Lower lobe of right lung (tissue), 2 donors: ENCODE measurements around the gene WNK2. TPM values are rescaled to one million over a fixed set of nuclear protein-coding genes. Genes with fewer than 3 reads are reported as not detected.

ENCODE experiments used
- ATAC-seq, 2 donors: fragments of 200-7000 bp; cut with Tn5 transposase; one replicate each; pipeline ENCODE4 v1.9.1; 2020 to 2022; ENCODE audit warnings: mild to moderate bottlenecking in 2 of 2, moderate library complexity in 2 of 2
- DNase-seq: peaks from one replicate; pipeline ENCODE4 v3.0.0-alpha.2; 2020
- H3K27ac ChIP-seq: fragments of 200-600 bp; one replicate; pipeline ENCODE4 v1.8.0; 2022
- H3K27me3 ChIP-seq: fragments of 200-600 bp; one replicate; pipeline ENCODE4 v1.8.0; 2022; ENCODE audit warnings: low read depth
- H3K36me3 ChIP-seq: fragments of 200-600 bp; one replicate; pipeline ENCODE4 v1.8.0; 2022; ENCODE audit warnings: mild to moderate bottlenecking
- H3K4me1 ChIP-seq: fragments of 200-600 bp; one replicate; pipeline ENCODE4 v1.8.0; 2022
- H3K4me3 ChIP-seq: fragments of 200-600 bp; one replicate; pipeline ENCODE4 v1.8.0; 2022; ENCODE audit warnings: mild to moderate bottlenecking
- H3K9me3 ChIP-seq: fragments of 200-600 bp; one replicate; pipeline ENCODE4 v1.8.0; 2022
- intact Hi-C: fragments of 100-400 bp; cut with DNase I; formaldehyde crosslinking; loops from one replicate; pipeline ENCODE4 v1.11.0; 2022
- total RNA-seq: library from RNA; stranded (reverse); fragmentation: NEBNext Ultra II Directional; extraction: Animal tissue kit (Norgen Biotek cat#: 25700); gene quantifications from one replicate; pipeline ENCODE4 v1.2.1, GENCODE V29; 2021
- TF ChIP-seq, protein P1 (sequence below): fragments of 200-600 bp; IDR thresholded peaks from one replicate; pipeline ENCODE4 v1.8.0; 2022; ENCODE audit warnings: antibody characterized with exemption, mild to moderate bottlenecking
- donor health status: DM: no; HTN: yes; CAD: no; lungs with severe emphysema.

WNK2 gene
- total RNA-seq, 1 donor from 2014 or later, result 7.7 TPM

- no peak for ATAC-seq
- Histone ChIP-seq H3K4me3 (no peak overlapping the region), H3K9me3 (no peaks in the 10 kb centered on the region), H3K36me3 (no peaks in the 10 kb centered on the region), H3K27ac (no peak overlapping the region), H3K27me3 (peaks cover 6% of the 10 kb centered on the region), H3K4me1 (peaks cover 18% of the 10 kb centered on the region)
- TF ChIP-seq, protein P1, sequence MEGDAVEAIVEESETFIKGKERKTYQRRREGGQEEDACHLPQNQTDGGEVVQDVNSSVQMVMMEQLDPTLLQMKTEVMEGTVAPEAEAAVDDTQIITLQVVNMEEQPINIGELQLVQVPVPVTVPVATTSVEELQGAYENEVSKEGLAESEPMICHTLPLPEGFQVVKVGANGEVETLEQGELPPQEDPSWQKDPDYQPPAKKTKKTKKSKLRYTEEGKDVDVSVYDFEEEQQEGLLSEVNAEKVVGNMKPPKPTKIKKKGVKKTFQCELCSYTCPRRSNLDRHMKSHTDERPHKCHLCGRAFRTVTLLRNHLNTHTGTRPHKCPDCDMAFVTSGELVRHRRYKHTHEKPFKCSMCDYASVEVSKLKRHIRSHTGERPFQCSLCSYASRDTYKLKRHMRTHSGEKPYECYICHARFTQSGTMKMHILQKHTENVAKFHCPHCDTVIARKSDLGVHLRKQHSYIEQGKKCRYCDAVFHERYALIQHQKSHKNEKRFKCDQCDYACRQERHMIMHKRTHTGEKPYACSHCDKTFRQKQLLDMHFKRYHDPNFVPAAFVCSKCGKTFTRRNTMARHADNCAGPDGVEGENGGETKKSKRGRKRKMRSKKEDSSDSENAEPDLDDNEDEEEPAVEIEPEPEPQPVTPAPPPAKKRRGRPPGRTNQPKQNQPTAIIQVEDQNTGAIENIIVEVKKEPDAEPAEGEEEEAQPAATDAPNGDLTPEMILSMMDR, result no peak
- intact Hi-C loops, result no loop called here
- DNase-seq, result peak; percentile 20
These were observed 22.7 kb downstream of the WNK2 start for GRCh38 chr9:93206576-93207155.

GRCh38 chr9:93207326-93207814, 23.4 kb downstream of the WNK2 start:
- H3K4me1 ChIP-seq, result peaks cover 18% of the 10 kb centered on the region
- ATAC-seq, result peak; percentile 40 to 44
- intact Hi-C loops, result no loop called here
- TF ChIP-seq, protein P1, result no peak
- DNase-seq, result peak; percentile 40
- H3K27me3 ChIP-seq, result peaks cover 6% of the 10 kb centered on the region
- H3K27ac ChIP-seq, result no peak overlapping the region
- no peaks in the 10 kb centered on the region for H3K36me3 ChIP-seq
- no peak overlapping the region for H3K4me3 ChIP-seq
- no peaks in the 10 kb centered on the region for H3K9me3 ChIP-seq

- intact Hi-C loops, result no loop called here
- TF ChIP-seq, protein P1, result no peak
- H3K36me3 ChIP-seq, result no peaks in the 10 kb centered on the region
- H3K27ac ChIP-seq, result no peak overlapping the region
- H3K4me1 ChIP-seq, result peaks cover 18% of the 10 kb centered on the region
- H3K9me3 ChIP-seq, result no peaks in the 10 kb centered on the region
- H3K4me3 ChIP-seq, result no peak overlapping the region
- peaks cover 6% of the 10 kb centered on the region for H3K27me3 ChIP-seq
- DNase-seq (peak; percentile 16), ATAC-seq (no peak)
These were observed 24.2 kb downstream of the WNK2 start for GRCh38 chr9:93207860-93208734.

GRCh38 chr9:93209097-93209496, 25.2 kb downstream of the WNK2 start:
- Histone ChIP-seq H3K36me3 (no peaks in the 10 kb centered on the region), H3K4me1 (peaks cover 18% of the 10 kb centered on the region)
- intact Hi-C loops, result no loop called here

DNA sequence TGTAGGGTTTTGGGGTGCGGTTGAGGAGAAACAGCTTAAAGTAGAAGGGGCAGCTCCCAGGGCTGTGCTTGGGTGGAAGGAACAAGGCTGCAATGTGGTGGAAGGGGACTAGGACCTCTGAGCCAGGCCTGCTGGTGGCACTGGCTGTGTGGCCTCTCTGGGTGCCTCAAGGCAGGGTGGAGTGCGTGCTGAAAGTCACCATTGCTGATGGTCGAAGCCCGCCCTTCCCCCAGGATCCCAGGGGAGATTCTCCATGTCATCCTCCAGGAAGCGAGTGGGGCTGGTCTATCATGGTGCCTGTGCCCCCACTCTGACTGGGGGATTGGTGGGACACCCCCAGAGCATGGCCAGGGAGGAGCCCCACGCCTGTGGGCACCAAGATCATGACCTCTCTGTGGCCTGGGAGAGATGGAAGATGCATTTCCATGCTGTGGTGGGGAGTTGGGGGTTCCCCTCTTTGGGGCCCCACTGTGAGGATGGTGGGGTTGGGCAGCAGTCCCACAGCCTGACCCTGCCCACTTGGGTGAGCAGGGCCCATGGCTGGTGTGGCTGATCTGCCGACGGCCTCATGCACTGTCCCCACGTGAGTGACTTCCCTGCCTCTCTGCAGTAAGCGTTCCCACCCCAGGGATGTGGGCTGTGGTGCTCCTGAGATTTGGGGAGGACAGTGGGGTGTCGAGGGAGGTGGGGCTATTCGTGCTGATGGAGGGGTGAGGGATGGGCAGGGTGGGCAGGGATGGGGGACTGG, 25.8 kb downstream of the WNK2 start:
- TF ChIP-seq, protein P1, result no peak
- Histone ChIP-seq H3K36me3 (no peaks in the 10 kb centered on the region), H3K4me1 (peaks cover 18% of the 10 kb centered on the region), H3K4me3 (no peak overlapping the region), H3K9me3 (no peaks in the 10 kb centered on the region), H3K27me3 (peaks cover 6% of the 10 kb centered on the region), H3K27ac (no peak overlapping the region)
- intact Hi-C loops, result no loop called here
- DNase-seq (peak; percentile 30), ATAC-seq (no peak)

More at GRCh38 chr9:93209097-93209496, 25.2 kb downstream of the WNK2 start:
- ATAC-seq, result no peak
- no peak overlapping the region for H3K4me3 ChIP-seq
- TF ChIP-seq, protein P1, result no peak
- peak; percentile 30 for DNase-seq
- H3K27ac ChIP-seq, result no peak overlapping the region
- no peaks in the 10 kb centered on the region for H3K9me3 ChIP-seq
- peaks cover 6% of the 10 kb centered on the region for H3K27me3 ChIP-seq
